Pancreas (tissue), 10 donors: ENCODE measurements around the gene SLC40A1. TPM values are rescaled to one million over a fixed set of nuclear protein-coding genes. Genes with fewer than 3 reads are reported as not detected.

ENCODE experiments used
- ATAC-seq, 4 donors: fragments of 200-7000 bp; cut with Tn5 transposase; one replicate each; pipeline versions ENCODE4 v1.8.0 to v1.9.1; 2020; ENCODE audit warnings: mild to moderate bottlenecking in 4 of 4, moderate library complexity in 4 of 4
- DNase-seq, 6 donors: peaks; one replicate each; pipeline ENCODE4 v3.0.0-alpha.2; 2020
- FAIRE-seq: peaks from 2 replicates; lab custom pipeline; 2012; peaks lifted over from hg19 to GRCh38; lab: Jason Lieb, UNC
- H3K27ac ChIP-seq, 4 donors: fragments of 200-600 bp; sonication (generic); 1 replicate in 3 of 4; 2 replicates in 1 of 4; pipeline versions ENCODE4 v1.5.0 to v1.8.0; 2020
- H3K27me3 ChIP-seq, 4 donors: fragments of 200-600 bp; one replicate each; pipeline ENCODE4 v1.8.0; 2021
- H3K36me3 ChIP-seq, 3 donors: fragments of 200-600 bp; sonication (generic) in 1 of 3; one replicate each; pipeline versions ENCODE4 v1.5.0 to v1.8.0; 2020 to 2021
- H3K4me1 ChIP-seq, 3 donors: fragments of 200-600 bp; one replicate each; pipeline ENCODE4 v1.8.0; 2021
- H3K4me3 ChIP-seq, 4 donors: fragments of 200-600 bp; sonication (generic) in 2 of 4; one replicate each; pipeline versions ENCODE4 v1.5.0 to v1.8.0; 2020 to 2021
- H3K9me3 ChIP-seq, 4 donors: fragments of 200-600 bp; one replicate each; pipeline ENCODE4 v1.8.0; 2021
- WGBS, 2 donors: extraction: QIAGEN DNeasy Blood & Tissue Kit; methylation state at CpG; one replicate each; pipeline ENCODE4 v1.1.7; 2013; 5-methylcytosine and 5-hydroxymethylcytosine counted together
- intact Hi-C, 3 donors: fragments of 100-400 bp; cut with DNase I; formaldehyde crosslinking; loops; one replicate each; pipeline versions ENCODE4 v1.11.1 to v1.14.2; 2022
- polyA plus RNA-seq, 2 donors: library from polyadenylated mRNA; stranded (reverse); fragments of 200-250 nt; gene quantifications; one replicate each; pipeline ENCODE4 v1.2.3, GENCODE V29; 2013
- total RNA-seq, 6 donors: library from RNA; stranded (reverse); fragmentation: NEBNext Ultra II Directional in 4 of 6; extraction: Animal tissue kit (Norgen Biotek cat#: 25700) in 4 of 6; gene quantifications; one replicate each; pipeline versions ENCODE4 v1.2.1 to v1.2.4, GENCODE V29; 2021 to 2023
- TF ChIP-seq, protein P1 (sequence below), 4 donors: fragments of 200-600 bp; sonication (generic) in 3 of 4; IDR thresholded peaks; one replicate each; pipeline versions ENCODE4 v1.5.0 to v1.8.0; 2021; ENCODE audit warnings: antibody characterized with exemption in 4 of 4
- donor health status: healthy with polysubstance abuse.
- donor health status: DM: no; HTN: no; CAD: no; lungs with moderate emphysema.
- donor health status: DM: no; HTN: no; CAD: no.
- donor health status: control.
- donor health status: control.
- donor health status: Bipolar disorder and iron deficiency.
- donor health status: DM: yes; HTN: yes; CAD: no.
- donor health status: DM: no; HTN: no; CAD: no.
- donor health status: DM: no; HTN: no; CAD: no.
- donor health status: DM: yes; HTN: yes; CAD: no.

Gene SLC40A1
- total and polyA plus RNA-seq, 8 donors: 14.0 to 65.8 (median 40.4) TPM

DNA sequence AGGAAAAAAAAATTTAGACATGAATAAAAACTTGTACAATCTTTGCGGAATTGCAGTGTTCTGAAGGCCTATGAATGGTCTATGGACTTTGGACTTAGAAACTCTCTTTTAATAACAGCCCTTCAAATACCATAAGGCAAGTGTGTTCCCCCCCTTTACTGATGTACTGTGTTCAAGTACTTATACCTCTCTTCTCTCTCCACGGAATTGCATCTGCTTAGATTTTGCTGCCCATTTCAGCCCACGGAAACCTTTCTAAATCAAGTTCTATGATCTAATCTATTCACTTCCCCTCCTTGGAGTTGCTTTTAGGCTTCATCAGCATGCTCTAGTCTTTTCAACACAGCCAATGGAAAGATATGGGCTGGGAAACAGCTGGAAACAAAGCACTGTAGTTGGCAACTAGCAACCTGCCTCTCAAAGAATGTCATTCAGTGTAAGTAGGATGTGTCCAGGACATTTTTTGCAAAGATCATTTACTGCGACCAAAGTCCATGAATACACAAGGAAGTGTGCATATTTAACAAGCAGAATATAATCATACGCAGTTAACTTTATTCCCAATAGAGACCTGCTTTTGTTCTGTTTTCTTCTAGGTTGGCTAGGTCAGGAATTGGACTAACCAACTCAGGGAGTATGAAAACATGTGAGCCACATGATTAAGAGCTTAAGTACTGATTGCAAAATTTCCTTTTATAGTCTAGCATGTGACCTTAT is 58.0 kb downstream of the SLC40A1 start:
- H3K36me3 ChIP-seq: no peaks in the 10 kb centered on the region
- 23 to 29% methylated on average over 5 of the region's 5 CpGs for WGBS, 2 donors
- no peak overlapping the region for H3K4me3 ChIP-seq
- ATAC-seq: peak; percentile 73 to 91 (median 86)
- H3K9me3 ChIP-seq: no peaks in the 10 kb centered on the region
- TF ChIP-seq, protein P1, sequence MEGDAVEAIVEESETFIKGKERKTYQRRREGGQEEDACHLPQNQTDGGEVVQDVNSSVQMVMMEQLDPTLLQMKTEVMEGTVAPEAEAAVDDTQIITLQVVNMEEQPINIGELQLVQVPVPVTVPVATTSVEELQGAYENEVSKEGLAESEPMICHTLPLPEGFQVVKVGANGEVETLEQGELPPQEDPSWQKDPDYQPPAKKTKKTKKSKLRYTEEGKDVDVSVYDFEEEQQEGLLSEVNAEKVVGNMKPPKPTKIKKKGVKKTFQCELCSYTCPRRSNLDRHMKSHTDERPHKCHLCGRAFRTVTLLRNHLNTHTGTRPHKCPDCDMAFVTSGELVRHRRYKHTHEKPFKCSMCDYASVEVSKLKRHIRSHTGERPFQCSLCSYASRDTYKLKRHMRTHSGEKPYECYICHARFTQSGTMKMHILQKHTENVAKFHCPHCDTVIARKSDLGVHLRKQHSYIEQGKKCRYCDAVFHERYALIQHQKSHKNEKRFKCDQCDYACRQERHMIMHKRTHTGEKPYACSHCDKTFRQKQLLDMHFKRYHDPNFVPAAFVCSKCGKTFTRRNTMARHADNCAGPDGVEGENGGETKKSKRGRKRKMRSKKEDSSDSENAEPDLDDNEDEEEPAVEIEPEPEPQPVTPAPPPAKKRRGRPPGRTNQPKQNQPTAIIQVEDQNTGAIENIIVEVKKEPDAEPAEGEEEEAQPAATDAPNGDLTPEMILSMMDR (IDR thresholded peaks at IDR 0.05): no peak
- intact Hi-C loops: no loop called here
- peaks cover 0 to 19% (median 18%) of the 10 kb centered on the region in 3 donors for H3K4me1 ChIP-seq
- DNase-seq: peak in 2 of 6 donors; percentile 15 to 24
- no peaks in the 10 kb centered on the region for H3K27me3 ChIP-seq
- FAIRE-seq: peak; percentile 77
- H3K27ac ChIP-seq: peak overlapping the region in 3 of 4 donors; percentile 50 to 70 (median 54)

DNA sequence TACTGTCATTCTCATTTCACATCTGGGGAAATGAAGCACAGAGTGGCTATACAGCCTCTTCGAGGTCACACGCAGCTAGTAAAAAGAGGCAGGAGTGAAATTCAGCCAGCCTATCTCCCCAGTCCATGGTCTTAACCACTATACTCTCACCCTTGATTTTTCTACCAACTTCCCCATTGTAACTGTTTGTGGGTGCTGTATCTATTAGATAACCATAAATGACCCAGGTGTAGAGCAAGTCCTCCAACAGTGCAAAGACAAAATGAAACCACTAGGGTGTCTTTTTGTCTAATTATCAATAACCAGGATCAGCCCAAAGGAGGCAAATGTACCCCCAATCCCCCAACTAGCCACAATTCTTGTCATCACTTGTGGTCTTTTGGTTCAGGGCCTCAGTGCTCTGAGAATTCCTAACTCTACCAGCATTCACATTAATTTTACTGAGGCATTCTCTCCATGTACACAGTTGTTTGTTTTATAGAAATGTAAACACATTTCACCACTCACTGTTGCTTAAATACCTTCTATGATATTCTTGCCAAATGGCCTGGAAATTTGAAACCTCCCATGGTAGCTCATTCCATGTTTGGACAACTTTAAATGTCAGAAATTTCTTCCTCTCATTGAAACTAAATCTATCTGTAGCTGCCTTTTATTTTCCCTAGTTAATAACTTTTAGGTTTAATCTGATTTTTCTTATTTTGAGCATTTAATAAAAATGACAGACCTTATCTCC is 58.7 kb downstream of the SLC40A1 start:
- peak; percentile 59 to 75 (median 64) for ATAC-seq
- intact Hi-C loops: no loop called here
- 92 to 100% methylated on average over 2 of the region's 2 CpGs for WGBS, 2 donors
- H3K4me1 ChIP-seq: peaks cover 0 to 18% (median 17%) of the 10 kb centered on the region in 3 donors
- no peak for FAIRE-seq
- no peaks in the 10 kb centered on the region for H3K36me3 ChIP-seq
- no peaks in the 10 kb centered on the region for H3K9me3 ChIP-seq
- no peaks in the 10 kb centered on the region for H3K27me3 ChIP-seq
- H3K27ac ChIP-seq: peak overlapping the region in 3 of 4 donors; percentile 50 to 70 (median 54)
- DNase-seq: no peak
- TF ChIP-seq, protein P1 (IDR thresholded peaks at IDR 0.05): no peak
- no peak overlapping the region for H3K4me3 ChIP-seq

DNA sequence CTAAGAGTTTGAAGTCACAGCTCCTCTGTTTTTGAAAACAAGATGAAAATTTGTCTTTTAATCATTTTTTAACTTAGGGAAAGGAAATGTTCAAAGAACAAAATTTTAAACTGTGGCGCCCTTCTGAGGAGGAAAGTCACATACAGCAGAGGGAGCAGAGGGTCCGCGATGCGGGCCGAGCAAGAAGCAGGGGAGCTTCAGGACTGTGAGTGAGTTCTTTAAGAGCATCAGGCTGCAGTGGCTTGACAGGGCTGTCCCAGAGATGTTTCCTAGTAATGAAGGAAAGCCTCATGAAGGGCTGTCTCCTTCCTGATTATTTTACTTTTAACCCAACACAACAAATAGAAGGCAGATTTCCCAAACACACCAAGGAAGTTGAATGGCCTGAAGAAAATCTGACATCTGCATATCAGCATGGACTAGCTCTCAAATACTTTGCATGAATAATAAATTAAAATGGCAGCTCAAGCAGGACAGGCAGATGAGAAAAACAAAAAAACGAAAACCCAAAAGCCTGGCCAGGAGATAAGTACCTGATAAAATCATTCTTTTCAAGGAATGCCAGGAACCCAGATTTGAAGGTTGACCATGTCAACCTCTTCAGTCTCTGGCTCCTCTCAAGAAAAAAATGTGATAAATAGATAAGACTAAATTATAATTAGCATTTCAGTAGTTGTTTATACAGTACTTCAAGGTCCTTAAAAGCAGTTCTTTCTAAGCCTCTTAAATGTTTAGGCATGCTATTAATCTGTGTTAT is 60.8 kb downstream of the SLC40A1 start:
- DNase-seq (no peak), FAIRE-seq (no peak), ATAC-seq (no peak)
- Histone ChIP-seq H3K4me3 (no peak overlapping the region), H3K4me1 (peaks cover 0 to 18% (median 17%) of the 10 kb centered on the region in 3 donors), H3K27ac (no peak overlapping the region), H3K36me3 (no peaks in the 10 kb centered on the region), H3K9me3 (no peaks in the 10 kb centered on the region), H3K27me3 (no peaks in the 10 kb centered on the region)
- intact Hi-C loops: no loop called here
- WGBS, 2 donors: 74 to 77% methylated on average over 6 of the region's 6 CpGs
- TF ChIP-seq, protein P1 (IDR thresholded peaks at IDR 0.05): no peak

DNA sequence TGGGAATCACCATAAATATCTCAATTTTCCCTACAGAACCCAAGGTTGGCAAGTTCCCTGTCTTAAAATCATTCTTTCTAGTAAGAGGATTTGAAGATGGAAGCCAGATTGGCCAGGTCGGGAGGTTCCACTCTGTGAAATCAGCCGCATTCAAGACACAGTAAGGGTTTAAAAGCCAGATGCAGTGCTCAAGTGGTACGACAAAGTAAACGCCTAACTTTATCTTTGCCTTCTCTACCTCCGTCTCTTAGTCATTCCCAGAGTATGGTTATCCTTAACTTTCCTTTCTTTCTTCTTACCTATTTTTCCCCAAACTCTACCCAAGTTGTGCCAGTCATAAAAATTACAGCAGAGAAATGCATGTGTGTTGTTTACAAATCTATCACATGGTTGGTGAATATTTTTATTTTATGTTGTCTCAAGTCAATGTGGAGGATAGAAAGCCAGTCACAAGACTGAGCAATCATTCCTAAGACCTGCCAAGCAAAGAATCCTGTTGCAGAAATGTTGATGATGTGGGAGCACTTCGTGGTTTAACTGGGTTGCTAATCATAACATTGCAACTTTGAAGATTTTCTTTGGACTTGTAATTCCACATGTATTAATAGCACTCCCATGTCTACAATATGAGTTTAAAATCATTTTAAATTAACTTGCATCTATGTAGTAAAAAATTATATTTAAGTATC is 62.6 kb downstream of the SLC40A1 start:
- Histone ChIP-seq H3K27me3 (no peaks in the 10 kb centered on the region), H3K4me1 (peaks cover 0 to 17% (median 14%) of the 10 kb centered on the region in 3 donors), H3K9me3 (no peaks in the 10 kb centered on the region), H3K27ac (no peak overlapping the region), H3K36me3 (no peaks in the 10 kb centered on the region), H3K4me3 (no peak overlapping the region)
- intact Hi-C loops: no loop called here
- ATAC-seq (no peak), FAIRE-seq (no peak), DNase-seq (no peak)
- TF ChIP-seq, protein P1 (IDR thresholded peaks at IDR 0.05): no peak
- 92% methylated on average over 6 of the region's 6 CpGs for WGBS, 2 donors
